ENCODE data around the gene C10orf90. TPM values are rescaled to one million over a fixed set of nuclear protein-coding genes. Genes with fewer than 3 reads are reported as not detected.

The C10orf90 gene
- total and polyA plus RNA-seq, 4 donors: not detected

DNA sequence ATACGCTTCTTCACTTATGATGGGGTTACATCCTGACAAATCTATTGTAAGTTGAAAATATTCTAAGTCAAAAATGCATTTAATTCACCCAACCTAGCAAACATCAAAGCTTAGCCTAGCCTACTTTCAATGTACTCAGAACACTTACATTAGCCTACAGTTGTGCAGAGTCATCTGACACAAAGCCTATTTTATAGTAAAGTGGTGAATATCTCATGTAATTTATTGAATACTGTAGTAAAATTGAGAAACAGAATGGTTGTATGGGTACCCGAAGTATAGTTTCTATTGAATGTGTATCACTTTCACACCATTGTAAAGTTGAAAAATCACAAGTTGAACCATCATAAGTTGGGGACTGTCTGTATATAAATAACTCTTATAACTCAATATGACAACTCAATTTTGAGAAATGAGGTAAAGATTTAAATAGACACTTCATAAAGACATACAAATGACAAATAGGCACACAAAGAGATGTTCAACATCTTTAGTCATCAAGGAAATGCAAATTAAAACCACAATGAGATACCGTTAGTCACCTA, 73.9 kb downstream of the C10orf90 start:
- H3K4me3 ChIP-seq: no peak overlapping the region
- no peaks in the 10 kb centered on the region for H3K36me3 ChIP-seq (ENCODE audit: control insufficient read depth in 4 of 4, insufficient read depth in 4 of 4, low read length in 4 of 4)
- ATAC-seq (ENCODE audit: insufficient read depth, low FRiP score) (no peak), DNase-seq (no peak)
- TF ChIP-seq, protein P1, sequence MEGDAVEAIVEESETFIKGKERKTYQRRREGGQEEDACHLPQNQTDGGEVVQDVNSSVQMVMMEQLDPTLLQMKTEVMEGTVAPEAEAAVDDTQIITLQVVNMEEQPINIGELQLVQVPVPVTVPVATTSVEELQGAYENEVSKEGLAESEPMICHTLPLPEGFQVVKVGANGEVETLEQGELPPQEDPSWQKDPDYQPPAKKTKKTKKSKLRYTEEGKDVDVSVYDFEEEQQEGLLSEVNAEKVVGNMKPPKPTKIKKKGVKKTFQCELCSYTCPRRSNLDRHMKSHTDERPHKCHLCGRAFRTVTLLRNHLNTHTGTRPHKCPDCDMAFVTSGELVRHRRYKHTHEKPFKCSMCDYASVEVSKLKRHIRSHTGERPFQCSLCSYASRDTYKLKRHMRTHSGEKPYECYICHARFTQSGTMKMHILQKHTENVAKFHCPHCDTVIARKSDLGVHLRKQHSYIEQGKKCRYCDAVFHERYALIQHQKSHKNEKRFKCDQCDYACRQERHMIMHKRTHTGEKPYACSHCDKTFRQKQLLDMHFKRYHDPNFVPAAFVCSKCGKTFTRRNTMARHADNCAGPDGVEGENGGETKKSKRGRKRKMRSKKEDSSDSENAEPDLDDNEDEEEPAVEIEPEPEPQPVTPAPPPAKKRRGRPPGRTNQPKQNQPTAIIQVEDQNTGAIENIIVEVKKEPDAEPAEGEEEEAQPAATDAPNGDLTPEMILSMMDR (IDR thresholded peaks at IDR 0.05; ENCODE audit: control extremely low read depth, extremely low read depth): no peak
- no peak overlapping the region for H3K9ac ChIP-seq (ENCODE audit: insufficient read depth in 1 of 2, low read length in 2 of 2)
- H3K27ac ChIP-seq (ENCODE audit: low read depth in 1 of 2, low read length in 1 of 2): no peak overlapping the region
- H3K27me3 ChIP-seq (ENCODE audit: control insufficient read depth in 3 of 3, insufficient read depth in 3 of 3, low read length in 2 of 3): peaks cover 0 to 3% (median 0%) of the 10 kb centered on the region in 3 donors
- 88 to 89% methylated on average over 3 of the region's 3 CpGs for WGBS, 2 donors
- no peaks in the 10 kb centered on the region for H3K4me1 ChIP-seq (ENCODE audit: control insufficient read depth in 5 of 5, insufficient read depth in 5 of 5, low read length in 5 of 5)
- no peaks in the 10 kb centered on the region for H3K9me3 ChIP-seq (ENCODE audit: control insufficient read depth in 4 of 4, insufficient read depth in 3 of 4, low read length in 3 of 4)

DNA sequence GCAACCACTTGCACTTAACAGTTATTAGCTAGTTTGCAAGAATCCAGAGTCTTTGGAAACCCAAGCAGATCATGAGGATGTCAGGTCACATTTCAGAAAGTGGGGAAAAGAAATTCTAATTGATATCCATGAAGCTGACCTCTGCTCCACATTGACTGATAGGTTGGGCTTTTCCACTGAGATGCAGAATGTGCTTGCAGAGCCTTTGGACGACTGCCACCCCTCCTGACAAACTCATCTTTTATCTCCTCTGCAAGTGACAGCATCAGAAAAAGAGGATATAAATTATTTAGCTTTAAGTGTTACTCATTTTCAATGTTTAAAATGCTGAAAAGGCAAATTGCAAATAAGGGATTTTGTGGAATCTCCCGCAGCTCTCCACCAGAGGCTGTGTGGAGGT, 75.3 kb downstream of the C10orf90 start:
- TF ChIP-seq, protein P1 (IDR thresholded peaks at IDR 0.05; ENCODE audit: control extremely low read depth, extremely low read depth): no peak
- 56 to 71% methylated on average over 2 of the region's 2 CpGs for WGBS, 2 donors
- DNase-seq (no peak), ATAC-seq (ENCODE audit: insufficient read depth, low FRiP score) (no peak)
- no peaks in the 10 kb centered on the region for H3K9me3 ChIP-seq (ENCODE audit: control insufficient read depth in 4 of 4, insufficient read depth in 3 of 4, low read length in 3 of 4)
- no peak overlapping the region for H3K9ac ChIP-seq (ENCODE audit: insufficient read depth in 1 of 2, low read length in 2 of 2)
- no peaks in the 10 kb centered on the region for H3K4me1 ChIP-seq (ENCODE audit: control insufficient read depth in 5 of 5, insufficient read depth in 5 of 5, low read length in 5 of 5)
- H3K27ac ChIP-seq (ENCODE audit: low read depth in 1 of 2, low read length in 1 of 2): no peak overlapping the region
- H3K4me3 ChIP-seq: no peak overlapping the region
- peaks cover 0 to 3% (median 0%) of the 10 kb centered on the region in 3 donors for H3K27me3 ChIP-seq (ENCODE audit: control insufficient read depth in 3 of 3, insufficient read depth in 3 of 3, low read length in 2 of 3)
- H3K36me3 ChIP-seq (ENCODE audit: control insufficient read depth in 4 of 4, insufficient read depth in 4 of 4, low read length in 4 of 4): no peaks in the 10 kb centered on the region

DNA sequence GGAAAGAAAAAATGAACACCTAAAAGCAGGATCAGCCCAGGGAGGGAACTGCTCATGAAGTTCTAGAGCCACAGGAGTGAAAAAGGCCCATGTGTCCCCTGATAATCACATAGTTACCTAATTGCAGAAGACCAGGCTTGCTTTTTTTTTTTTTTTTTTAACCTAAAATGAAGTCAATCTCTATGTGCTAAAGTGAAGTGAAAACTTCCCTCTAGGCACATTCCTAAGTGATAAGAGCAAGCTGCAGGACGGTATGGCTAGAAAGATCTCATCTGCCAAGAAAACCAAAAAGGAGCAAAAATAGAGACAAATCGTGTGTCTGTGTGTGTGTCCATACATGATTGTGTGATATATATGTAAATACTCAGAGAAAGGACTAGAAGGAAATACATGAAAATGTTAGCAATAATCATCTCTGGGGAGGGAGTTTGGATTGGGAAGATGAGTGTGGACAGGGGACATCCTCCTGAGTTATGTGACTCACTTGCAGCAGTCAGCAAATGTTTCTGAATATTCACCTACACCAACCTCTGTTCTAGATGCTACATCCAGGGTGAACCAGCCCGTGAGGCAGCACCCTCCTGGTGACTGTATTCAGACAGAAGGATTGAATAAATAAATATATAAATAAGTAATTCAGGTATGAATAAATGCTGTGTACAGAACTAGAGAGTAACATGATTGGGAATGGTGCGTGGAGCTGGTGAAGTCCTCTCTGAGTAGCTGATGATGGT, 76.4 kb downstream of the C10orf90 start:
- Histone ChIP-seq H3K9me3 (ENCODE audit: control insufficient read depth in 4 of 4, insufficient read depth in 3 of 4, low read length in 3 of 4) (no peaks in the 10 kb centered on the region), H3K9ac (ENCODE audit: insufficient read depth in 1 of 2, low read length in 2 of 2) (no peak overlapping the region), H3K4me1 (ENCODE audit: control insufficient read depth in 5 of 5, insufficient read depth in 5 of 5, low read length in 5 of 5) (no peaks in the 10 kb centered on the region), H3K4me3 (no peak overlapping the region), H3K27me3 (ENCODE audit: control insufficient read depth in 3 of 3, insufficient read depth in 3 of 3, low read length in 2 of 3) (no peaks in the 10 kb centered on the region), H3K27ac (ENCODE audit: low read depth in 1 of 2, low read length in 1 of 2) (no peak overlapping the region), H3K36me3 (ENCODE audit: control insufficient read depth in 4 of 4, insufficient read depth in 4 of 4, low read length in 4 of 4) (no peaks in the 10 kb centered on the region)
- no peak for ATAC-seq (ENCODE audit: insufficient read depth, low FRiP score)
- TF ChIP-seq, protein P1 (IDR thresholded peaks at IDR 0.05; ENCODE audit: control extremely low read depth, extremely low read depth): no peak
- WGBS, 2 donors: 79 to 84% methylated on average over 4 of the region's 4 CpGs
- DNase-seq: no peak

Measured in lung (tissue), 12 donors.